Adrenal gland (tissue), 12 donors: Measurements from ENCODE around the gene WSB1. TPM values are rescaled to one million over a fixed set of nuclear protein-coding genes. Genes with fewer than 3 reads are reported as not detected.

Experiments used
- DNase-seq, 7 donors: peaks; one replicate each; pipeline ENCODE4 v3.0.0-alpha.2; 2019 to 2020
- H3K27ac ChIP-seq, 5 donors: fragments of 200-600 bp; sonication (generic) in 4 of 5; 1 replicate in 3 of 5; 2 replicates in 2 of 5; pipeline versions ENCODE4 v1.5.1 to v1.8.0; 2016 to 2020; ENCODE audit warnings: mild to moderate bottlenecking in 1 of 5
- H3K27me3 ChIP-seq: fragments of 200-600 bp; 2 replicates; pipeline ENCODE4 v1.8.0; 2021
- H3K36me3 ChIP-seq, 2 donors: fragments of 200-600 bp; replicated peaks in 1 of 2; 1 replicate in 1 of 2; 2 replicates in 1 of 2; pipeline versions ENCODE4 v1.5.1 to v1.8.0; 2018 to 2022
- H3K4me1 ChIP-seq, 2 donors: fragments of 200-600 bp; replicated peaks in 1 of 2; 1 replicate in 1 of 2; 2 replicates in 1 of 2; pipeline versions ENCODE4 v1.5.1 to v1.8.0; 2018 to 2021
- H3K4me3 ChIP-seq, 4 donors: fragments of 200-600 bp; sonication (generic) in 3 of 4; one replicate each; pipeline ENCODE4 v1.5.1; 2016 to 2018
- H3K9me3 ChIP-seq, 3 donors: fragments of 200-600 bp; sonication (generic) in 1 of 3; replicated peaks in 1 of 3; 1 replicate in 2 of 3; 2 replicates in 1 of 3; pipeline versions ENCODE4 v1.5.1 to v1.8.0; 2016 to 2021
- CTCF ChIP-seq, 6 experiments: fragments of 450-650 bp in 4 of 6; fragments of 200-600 bp in 2 of 6; sonication (generic) in 1 of 6; IDR thresholded peaks; 1 replicate in 5 of 6; 2 replicates in 1 of 6; pipeline versions ENCODE4 v1.5.1 to v1.8.0; 2016 to 2021; ENCODE audit warnings: antibody characterized with exemption in 6 of 6, mild to moderate bottlenecking in 2 of 6, moderate library complexity in 1 of 6
- POLR2A ChIP-seq, 2 donors: fragments of 450-650 bp; IDR thresholded peaks; one replicate each; pipeline ENCODE4 v1.6.1; 2017; ENCODE audit warnings: antibody characterized with exemption in 2 of 2, mild to moderate bottlenecking in 2 of 2, moderate library complexity in 1 of 2
- WGBS, 4 donors: extraction: QIAGEN DNeasy Blood & Tissue Kit in 2 of 4; methylation state at CpG; one replicate each; pipeline versions ENCODE4 v1.1.5 to v1.1.7; 2013 to 2017; 5-methylcytosine and 5-hydroxymethylcytosine counted together
- intact Hi-C, 2 donors: fragments of 100-400 bp; cut with DNase I; formaldehyde crosslinking; loops; one replicate each; pipeline versions ENCODE4 v1.14.1 to v1.15.0; 2022 to 2023
- polyA plus RNA-seq, 3 donors: library from polyadenylated mRNA; stranded (reverse); fragments of 200-250 nt in 2 of 3; fragments of 350-450 nt in 1 of 3; fragmentation: Illumina TruSeq in 1 of 3; extraction: RNeasy Lipid Tissue Mini Kit (QIAGEN cat#74804) in 1 of 3; gene quantifications; one replicate each; pipeline ENCODE4 v1.2.3, GENCODE V29; 2013 to 2014
- total RNA-seq, 9 donors: library from RNA; depleted of rRNA in 4 of 9; stranded (reverse); fragments of >200 nt in 4 of 9; fragments of 120-200 nt in 1 of 9; fragmentation: NEBNext Ultra II Directional in 1 of 9; extraction: Animal tissue kit (Norgen Biotek cat#: 25700) in 1 of 9; gene quantifications; one replicate each; pipeline versions ENCODE4 v1.1.0 to v1.2.4, GENCODE V29; 2013 to 2023
- donor health status: healthy with polysubstance abuse.
- donor health status: Bipolar disorder and iron deficiency.
- donor health status: DM: yes; HTN: yes; CAD: no.
- donor health status: DM: no; HTN: no; CAD: no.
- donor health status: DM: no; HTN: no; CAD: no.
- donor health status: DM: yes; HTN: yes; CAD: no.

Gene WSB1
- total and polyA plus RNA-seq, 12 donors: 27.5 to 170 (median 82.4) TPM

- TF ChIP-seq POLR2A (IDR thresholded peaks at IDR 0.05): peak; percentile 86 to 92
- TF ChIP-seq CTCF (IDR thresholded peaks at IDR 0.05): peak; percentile 18 to 100 (median 72)
- Histone ChIP-seq H3K36me3 (no peaks in the 10 kb centered on the region), H3K4me3 (peak overlapping the region in 2 of 4 donors; percentile 50 to 57), H3K27ac (peak overlapping the region; percentile 7 to 92 (median 88)), H3K9me3 (no peaks in the 10 kb centered on the region), H3K4me1 (peaks cover 2 to 21% of the 10 kb centered on the region in 2 donors), H3K27me3 (no peaks in the 10 kb centered on the region)
- WGBS, 4 donors: 0 to 1% (median 1%) methylated on average over 12 to 57 of the region's 57 CpGs
- DNase-seq: peak; percentile 94 to 96 (median 94)
- intact Hi-C loops: loop anchor here (10.0 kb wide), 3 partner anchors 81 to 251 kb away; partner anchors contain the start of gene KSR1 (in 1 of the 2)
Measured at GRCh38 chr17:27353461-27354050, 59.6 kb downstream of the WSB1 start.

GRCh38 chr17:27354051-27354490 is 60.2 kb downstream of the WSB1 start:
- H3K36me3 ChIP-seq: no peaks in the 10 kb centered on the region
- no peaks in the 10 kb centered on the region for H3K9me3 ChIP-seq
- intact Hi-C loops: loop anchor here (10.0 kb wide), 3 partner anchors 81 to 251 kb away; partner anchors contain the start of gene KSR1 (in 1 of the 2)
- WGBS, 4 donors: 18 to 39% (median 26%) methylated on average over 11 to 19 of the region's 19 CpGs
- peak in 1 of 6 experiments; percentile 8 for TF ChIP-seq CTCF (IDR thresholded peaks at IDR 0.05)
- TF ChIP-seq POLR2A (IDR thresholded peaks at IDR 0.05): no peak
- peak in 2 of 7 donors; percentile 33 to 47 for DNase-seq
- peak overlapping the region in 3 of 5 donors; percentile 1 to 92 (median 88) for H3K27ac ChIP-seq
- H3K4me3 ChIP-seq: peak overlapping the region in 2 of 4 donors; percentile 50 to 57
- no peaks in the 10 kb centered on the region for H3K27me3 ChIP-seq
- H3K4me1 ChIP-seq: peaks cover 0 to 16% of the 10 kb centered on the region in 2 donors

- Histone ChIP-seq H3K4me3 (peak overlapping the region in 1 of 4 donors; percentile 57), H3K27ac (peak overlapping the region in 1 of 5 donors; percentile 92), H3K4me1 (peaks cover 0 to 16% of the 10 kb centered on the region in 2 donors), H3K36me3 (no peaks in the 10 kb centered on the region), H3K27me3 (no peaks in the 10 kb centered on the region), H3K9me3 (no peaks in the 10 kb centered on the region)
- TF ChIP-seq CTCF (IDR thresholded peaks at IDR 0.05) (no peak), POLR2A (IDR thresholded peaks at IDR 0.05) (no peak)
- WGBS, 4 donors: 51 to 98% (median 66%) methylated on average over 5 to 8 of the region's 8 CpGs
- intact Hi-C loops: loop anchor here (5.0 to 10.0 kb wide), 4 partner anchors 80 to 250 kb away; partner anchors contain the start of gene KSR1 (in 1 of the 2)
- no peak for DNase-seq
Measured at GRCh38 chr17:27354491-27355081, 60.7 kb downstream of the WSB1 start.

- H3K27ac ChIP-seq: no peak overlapping the region
- no peak overlapping the region for H3K4me3 ChIP-seq
- no peaks in the 10 kb centered on the region for H3K9me3 ChIP-seq
- DNase-seq: no peak
- no peaks in the 10 kb centered on the region for H3K27me3 ChIP-seq
- intact Hi-C loops: loop anchor here (5.0 to 10.0 kb wide), 4 partner anchors 79 to 249 kb away; partner anchors contain the start of gene KSR1 (in 1 of the 2)
- TF ChIP-seq CTCF (IDR thresholded peaks at IDR 0.05) (no peak), POLR2A (IDR thresholded peaks at IDR 0.05) (no peak)
- H3K36me3 ChIP-seq: no peaks in the 10 kb centered on the region
- H3K4me1 ChIP-seq: peaks cover 0 to 16% of the 10 kb centered on the region in 2 donors
- WGBS, 4 donors: 84 to 94% (median 87%) methylated on average over 4 of the region's 4 CpGs
Measured at GRCh38 chr17:27355419-27355818, 61.5 kb downstream of the WSB1 start.
